HCT116 (cell line): ENCODE results near the gene HSD17B13. TPM values are rescaled to one million over a fixed set of nuclear protein-coding genes. Genes with fewer than 3 reads are reported as not detected.

Experiments
- ATAC-seq: fragments of 200-7000 bp; cut with Tn5 transposase; 2 replicates; pipeline ENCODE4 v1.9.1; 2020; ENCODE audit warnings: mild to moderate bottlenecking, moderate library complexity
- BruUV-seq: library from RNA; stranded (reverse); fragments of 400-500 nt; replicated peaks from 2 replicates; lab custom pipeline; 2021; lab: Mats Ljungman, UMichigan
- CTCF ChIA-PET: fragments of 300-600 bp; sonication (Branson Sonifier 250); formaldehyde crosslinking; loops from one replicate; lab custom pipeline; 2021; ENCODE audit warnings: antibody characterized with exemption; lab: Charles Lee
- POLR2A ChIA-PET: fragments of 300-600, 350-600 bp; sonication (Branson Sonifier 250); formaldehyde crosslinking; loops from one replicate; lab custom pipeline; 2021; ENCODE audit warnings: antibody characterized with exemption; lab: Charles Lee
- RAD21 ChIA-PET, 2 experiments: fragments of 300-600 bp; sonication (Branson Sonifier 250); formaldehyde crosslinking; loops; one replicate each; lab custom pipeline; 2023; ENCODE audit warnings: low total read pairs in 2 of 2; ENCODE audit not compliant: uncharacterized antibody in 2 of 2, unreplicated experiment in 2 of 2, low non-redundant PET in 1 of 2; lab: Charles Lee
- DNase-seq: peaks from one replicate; pipeline ENCODE4 v3.0.0-alpha.2; 2010; ENCODE audit warnings: low read depth, low spot score
- H2AFZ ChIP-seq: fragments of 200-600 bp; shearing (Covaris generic), sonication (generic); 2 replicates; pipeline ENCODE4 v1.6.1; 2017; ENCODE audit warnings: low read depth, mixed run types, mixed read lengths, antibody characterized with exemption, low read length; ENCODE audit not compliant: poor library complexity, severe bottlenecking
- H3K27ac ChIP-seq: 2 replicates; pipeline ENCODE4 v1.5.1; 2012; ENCODE audit warnings: low read depth, low read length
- H3K27me3 ChIP-seq: fragments of 200-600 bp; sonication (generic); 2 replicates; pipeline ENCODE4 v1.6.1; 2016; ENCODE audit warnings: mixed run types, low read length, mixed read lengths; ENCODE audit not compliant: insufficient read depth
- H3K36me3 ChIP-seq, 2 experiments: fragments of 200-500 bp in 1 of 2; fragments of 200-600 bp in 1 of 2; sonication (Bioruptor generic) in 1 of 2; sonication (generic) in 1 of 2; 2 replicates each; pipeline versions ENCODE4 v1.5.1 to v1.6.1; 2014 to 2016; ENCODE audit warnings: low read length in 2 of 2, inconsistent platforms in 1 of 2, mixed read lengths in 1 of 2, mixed run types in 1 of 2; ENCODE audit not compliant: insufficient read depth in 2 of 2, control insufficient read depth in 1 of 2
- H3K4me1 ChIP-seq, 2 experiments: fragments of 200-600 bp in 1 of 2; sonication (generic) in 1 of 2; 2 replicates each; pipeline versions ENCODE4 v1.5.1 to v1.6.1; 2012 to 2017; ENCODE audit warnings: low read length in 2 of 2, inconsistent platforms in 1 of 2, mild to moderate bottlenecking in 1 of 2, mixed read lengths in 1 of 2, mixed run types in 1 of 2, moderate library complexity in 1 of 2; ENCODE audit not compliant: insufficient read depth in 2 of 2, control insufficient read depth in 1 of 2
- H3K4me2 ChIP-seq: fragments of 200-600 bp; sonication (generic); 2 replicates; pipeline ENCODE4 v1.6.1; 2017; ENCODE audit warnings: mixed run types, low read length, mixed read lengths
- H3K4me3 ChIP-seq, 2 experiments: fragments of 200-600 bp in 1 of 2; sonication (generic) in 1 of 2; replicated peaks in 1 of 2; 2 replicates each; pipeline ENCODE4 v1.5.1; 2011 to 2016; ENCODE audit warnings: low read length in 2 of 2, control low read depth in 1 of 2, low read depth in 1 of 2, mild to moderate bottlenecking in 1 of 2, mixed read lengths in 1 of 2, mixed run types in 1 of 2
- H3K79me2 ChIP-seq: fragments of 200-600 bp; sonication (generic); 2 replicates; pipeline ENCODE4 v1.6.1; 2017; ENCODE audit warnings: mild to moderate bottlenecking, mixed run types, low read length, moderate library complexity, mixed read lengths; ENCODE audit not compliant: insufficient read depth
- H3K9ac ChIP-seq: fragments of 200-600 bp; sonication (generic); 2 replicates; pipeline ENCODE4 v1.6.1; 2016; ENCODE audit warnings: low read length, mixed read lengths
- H3K9me2 ChIP-seq: fragments of 200-600 bp; sonication (generic), shearing (Covaris generic); 2 replicates; pipeline ENCODE4 v1.6.1; 2017; ENCODE audit warnings: mixed run types, mild to moderate bottlenecking, moderate library complexity; ENCODE audit not compliant: insufficient read depth
- H3K9me3 ChIP-seq, 2 experiments: fragments of 200-500 bp in 1 of 2; fragments of 200-600 bp in 1 of 2; sonication (Bioruptor generic) in 1 of 2; sonication (generic) in 1 of 2; 2 replicates each; pipeline ENCODE4 v1.6.1; 2014 to 2017; ENCODE audit warnings: low read length in 2 of 2, mixed read lengths in 2 of 2, inconsistent platforms in 1 of 2, low read depth in 1 of 2, mild to moderate bottlenecking in 1 of 2, mixed run types in 1 of 2, moderate library complexity in 1 of 2; ENCODE audit not compliant: control insufficient read depth in 1 of 2, insufficient read depth in 1 of 2
- H4K20me1 ChIP-seq: fragments of 200-600 bp; sonication (generic), shearing (Covaris generic); 2 replicates; pipeline ENCODE4 v1.6.1; 2017; ENCODE audit warnings: mixed run types, mild to moderate bottlenecking, moderate library complexity; ENCODE audit not compliant: insufficient read depth
- CEBPB ChIP-seq: IDR thresholded peaks from 2 replicates; pipeline ENCODE4 v1.6.1; 2012; ENCODE audit warnings: low read depth
- JUND ChIP-seq: IDR thresholded peaks from 2 replicates; pipeline ENCODE4 v1.6.1; 2012
- MAX ChIP-seq: IDR thresholded peaks from 2 replicates; pipeline ENCODE4 v1.6.1; 2012
- POLR2AphosphoS5 ChIP-seq: IDR thresholded peaks from 2 replicates; pipeline ENCODE4 v1.6.1; 2011; ENCODE audit warnings: mild to moderate bottlenecking, low read depth, low read length, moderate library complexity
- RAD21 ChIP-seq: IDR thresholded peaks from 2 replicates; pipeline ENCODE4 v1.6.1; 2012; ENCODE audit warnings: low read depth, mild to moderate bottlenecking
- SIN3A ChIP-seq: IDR thresholded peaks from 2 replicates; pipeline ENCODE4 v1.6.1; 2012; ENCODE audit warnings: low read depth
- YY1 ChIP-seq: IDR thresholded peaks from 2 replicates; pipeline ENCODE4 v1.6.1; 2011; ENCODE audit warnings: low read length, low read depth, moderate library complexity, mild to moderate bottlenecking; ENCODE audit not compliant: insufficient replicate concordance; ENCODE audit errors: extremely low read depth
- ZFX ChIP-seq: fragments of 450-650 bp; IDR thresholded peaks from 2 replicates; pipeline ENCODE4 v1.6.1; 2017
- intact Hi-C: fragments of 100-400 bp; cut with micrococcal nuclease; formaldehyde crosslinking; loops from 2 replicates; pipeline ENCODE4 v1.10.0; 2022
- microRNA-seq: library from miRNA; unstranded; fragments of <30 nt; microRNA quantifications from one replicate; pipeline ENCODE4, GENCODE V29; 2016; ENCODE audit warnings: borderline number of aligned reads
- total RNA-seq: library from RNA; stranded (reverse); gene quantifications from one replicate; pipeline ENCODE4 v1.2.1, GENCODE V29; 2021; ENCODE audit not compliant: unreplicated experiment

Gene HSD17B13
- total RNA-seq, 1 experiment from 2014 or later, result 0.81 TPM

- ChIA-PET POLR2A (no interaction called here), CTCF (no interaction called here), RAD21 (no interaction called here)
- no peaks in the 10 kb centered on the region for H3K9me2 ChIP-seq
- H3K79me2 ChIP-seq, result no peaks in the 10 kb centered on the region
- no TSS peak for BruUV-seq
- DNase-seq (no peak), ATAC-seq (no peak)
- H3K27ac ChIP-seq, result no peak overlapping the region
- no peaks in the 10 kb centered on the region for H3K9me3 ChIP-seq
- no peak overlapping the region for H3K4me3 ChIP-seq
- no peak overlapping the region for H3K9ac ChIP-seq
- H3K27me3 ChIP-seq, result no peaks in the 10 kb centered on the region
- TF ChIP-seq ZFX (no peak), RAD21 (no peak), POLR2AphosphoS5 (no peak), MAX (no peak), CEBPB (no peak), JUND (no peak)
- no peak overlapping the region for H3K4me2 ChIP-seq
- intact Hi-C loops, result no loop called here
- H3K36me3 ChIP-seq, result no peaks in the 10 kb centered on the region
- no peaks in the 10 kb centered on the region for H4K20me1 ChIP-seq
- no peak overlapping the region for H2AFZ ChIP-seq
- no peaks in the 10 kb centered on the region for H3K4me1 ChIP-seq
Measured at GRCh38 chr4:87257523-87257922, 65.2 kb downstream of the HSD17B13 start.

DNA sequence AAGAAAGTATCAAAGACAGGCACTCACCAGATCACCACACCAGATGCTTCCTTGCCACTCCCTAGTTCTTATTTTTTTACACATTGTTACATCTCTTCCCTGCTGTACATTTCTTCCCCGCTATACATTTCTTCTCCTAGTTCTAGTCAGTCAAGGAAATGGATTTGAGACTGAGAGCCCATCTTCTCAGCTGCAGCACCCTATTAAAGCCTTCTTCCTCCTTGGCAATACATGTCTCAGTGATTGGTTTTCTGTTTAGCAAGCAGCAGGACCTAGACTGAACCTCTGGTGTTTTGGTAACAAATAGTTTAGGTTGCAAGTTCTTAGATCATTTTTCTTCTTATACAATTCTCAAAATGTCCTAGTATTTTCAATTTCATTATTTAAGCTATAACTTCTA is 66.9 kb downstream of the HSD17B13 start:
- no peak for ATAC-seq
- H3K79me2 ChIP-seq, result no peaks in the 10 kb centered on the region
- no peaks in the 10 kb centered on the region for H3K9me3 ChIP-seq
- no peaks in the 10 kb centered on the region for H3K4me1 ChIP-seq
- H3K4me2 ChIP-seq, result no peak overlapping the region
- no peaks in the 10 kb centered on the region for H4K20me1 ChIP-seq
- H3K9ac ChIP-seq, result no peak overlapping the region
- H3K9me2 ChIP-seq, result no peaks in the 10 kb centered on the region
- ChIA-PET POLR2A (no interaction called here), RAD21 (no interaction called here), CTCF (no interaction called here)
- no peak for DNase-seq
- TF ChIP-seq SIN3A, result no peak
- no peak for TF ChIP-seq MAX
- no peak for TF ChIP-seq ZFX
- TF ChIP-seq YY1, result no peak
- BruUV-seq, result no TSS peak
- H2AFZ ChIP-seq, result no peak overlapping the region
- no peak overlapping the region for H3K27ac ChIP-seq
- no peaks in the 10 kb centered on the region for H3K36me3 ChIP-seq
- intact Hi-C loops, result no loop called here
- H3K4me3 ChIP-seq, result no peak overlapping the region
- H3K27me3 ChIP-seq, result no peaks in the 10 kb centered on the region

Small RNA genes within 50 kb of the gene (microRNA-seq; reads per million reads assigned to microRNA genes)
- not detected for gene MIR5705

Other genes with a start within 250 kb of the HSD17B13 start
- 24.2 TPM for gene KLHL8, start 102.3 kb downstream of the HSD17B13 start, total RNA-seq
- gene HSD17B11, start 68.3 kb upstream of the HSD17B13 start, total RNA-seq, result 47.4 TPM
- 13.5 TPM for gene NUDT9, start 99.7 kb upstream of the HSD17B13 start, total RNA-seq
- 0.96 TPM for gene SPARCL1, start 206.5 kb upstream of the HSD17B13 start, total RNA-seq